Lower lobe of right lung (tissue), 2 donors: ENCODE data around the gene GIPC1. TPM values are rescaled to one million over a fixed set of nuclear protein-coding genes. Genes with fewer than 3 reads are reported as not detected.
A peak's percentile ranks its signal among the peaks of the same experiment; 100 is the strongest.

ENCODE experiments used
- ATAC-seq, 2 donors: fragments of 200-7000 bp; cut with Tn5 transposase; one replicate each; pipeline ENCODE4 v1.9.1; 2020 to 2022; ENCODE audit warnings: mild to moderate bottlenecking in 2 of 2, moderate library complexity in 2 of 2
- DNase-seq: peaks from one replicate; pipeline ENCODE4 v3.0.0-alpha.2; 2020
- H3K27ac ChIP-seq: fragments of 200-600 bp; one replicate; pipeline ENCODE4 v1.8.0; 2022
- H3K27me3 ChIP-seq: fragments of 200-600 bp; one replicate; pipeline ENCODE4 v1.8.0; 2022; ENCODE audit warnings: low read depth
- H3K36me3 ChIP-seq: fragments of 200-600 bp; one replicate; pipeline ENCODE4 v1.8.0; 2022; ENCODE audit warnings: mild to moderate bottlenecking
- H3K4me1 ChIP-seq: fragments of 200-600 bp; one replicate; pipeline ENCODE4 v1.8.0; 2022
- H3K4me3 ChIP-seq: fragments of 200-600 bp; one replicate; pipeline ENCODE4 v1.8.0; 2022; ENCODE audit warnings: mild to moderate bottlenecking
- H3K9me3 ChIP-seq: fragments of 200-600 bp; one replicate; pipeline ENCODE4 v1.8.0; 2022
- CTCF ChIP-seq: fragments of 200-600 bp; IDR thresholded peaks from one replicate; pipeline ENCODE4 v1.8.0; 2022; ENCODE audit warnings: antibody characterized with exemption, mild to moderate bottlenecking
- intact Hi-C: fragments of 100-400 bp; cut with DNase I; formaldehyde crosslinking; loops from one replicate; pipeline ENCODE4 v1.11.0; 2022
- microRNA-seq: library from miRNA; unstranded; fragments of <30 nt; microRNA quantifications from one replicate; pipeline ENCODE4 v1.2.0, GENCODE V29; 2020; ENCODE audit warnings: borderline number of aligned reads
- total RNA-seq: library from RNA; stranded (reverse); fragmentation: NEBNext Ultra II Directional; extraction: Animal tissue kit (Norgen Biotek cat#: 25700); gene quantifications from one replicate; pipeline ENCODE4 v1.2.1, GENCODE V29; 2021
- donor health status: DM: no; HTN: yes; CAD: no; lungs with severe emphysema.

GIPC1 gene
- total RNA-seq, 1 donor from 2014 or later, result 72.1 TPM

- H3K4me3 ChIP-seq, result peak within 1 kb of the TSS; percentile 95
- H3K27ac ChIP-seq, result peak within 1 kb of the TSS; percentile 90
- TF ChIP-seq CTCF, result no peak
- DNase-seq, result peak; percentile 70
- peak; percentile 68 to 76 for ATAC-seq
- H3K4me1 ChIP-seq, result peaks cover 57% of the 10 kb centered on the region
- intact Hi-C loops, result no loop called here
- H3K27me3 ChIP-seq, result no peaks in the 10 kb centered on the region
- peaks cover 11% of the 10 kb centered on the region for H3K36me3 ChIP-seq
- no peaks in the 10 kb centered on the region for H3K9me3 ChIP-seq
These were observed 63.0 kb downstream of the GIPC1 start, which contains the start of gene PKN1 for GRCh38 chr19:14432791-14433553. Gene PKN1, plus strand, starts transcription at chr19:14433306. Its CDS starts 216 bp downstream, at chr19:14433522.

GRCh38 chr19:14430712-14431111 lies 65.2 kb downstream of the GIPC1 start:
- intact Hi-C loops, result no loop called here
- Histone ChIP-seq H3K27me3 (no peaks in the 10 kb centered on the region), H3K27ac (no peak overlapping the region), H3K36me3 (peaks cover 2% of the 10 kb centered on the region), H3K4me3 (no peak overlapping the region), H3K4me1 (peaks cover 35% of the 10 kb centered on the region), H3K9me3 (no peaks in the 10 kb centered on the region)
- ATAC-seq, result no peak
- TF ChIP-seq CTCF, result no peak
- no peak for DNase-seq

GRCh38 chr19:14428882-14429416 lies 67.0 kb downstream of the GIPC1 start:
- H3K9me3 ChIP-seq, result no peaks in the 10 kb centered on the region
- intact Hi-C loops, result no loop called here
- no peak overlapping the region for H3K27ac ChIP-seq
- TF ChIP-seq CTCF, result no peak
- peaks cover 17% of the 10 kb centered on the region for H3K4me1 ChIP-seq
- H3K27me3 ChIP-seq, result no peaks in the 10 kb centered on the region
- ATAC-seq (no peak), DNase-seq (no peak)
- H3K36me3 ChIP-seq, result no peaks in the 10 kb centered on the region
- H3K4me3 ChIP-seq, result no peak overlapping the region

Small RNAs within 50 kb of the gene (microRNA-seq; reads per million reads assigned to microRNA genes)
- not detected for gene MIR639

Other genes starting within 250 kb of the GIPC1 start
- 239 TPM for gene ADGRE5, start 114.7 kb downstream of the GIPC1 start, total RNA-seq
- 59.3 TPM for gene DDX39A, start 76.8 kb downstream of the GIPC1 start, total RNA-seq
- gene PKN1, start 62.8 kb downstream of the GIPC1 start, total RNA-seq, result 147 TPM
- 0.62 TPM for gene PTGER1, start 20.8 kb downstream of the GIPC1 start, total RNA-seq
- 92.5 TPM for gene DNAJB1, start 22.3 kb upstream of the GIPC1 start, total RNA-seq
- gene TECR, start 33.5 kb upstream of the GIPC1 start, total RNA-seq, result 127 TPM
- 121 TPM for gene NDUFB7, start 75.9 kb upstream of the GIPC1 start, total RNA-seq
- not detected for gene CLEC17A, start 87.0 kb upstream of the GIPC1 start, total RNA-seq
- gene ADGRE3, start 178.7 kb upstream of the GIPC1 start, total RNA-seq, result 25.5 TPM
- gene ZNF333, start 193.9 kb upstream of the GIPC1 start, total RNA-seq, result 20.0 TPM